ENCODE data around the gene SHB.

SHB gene

DNA sequence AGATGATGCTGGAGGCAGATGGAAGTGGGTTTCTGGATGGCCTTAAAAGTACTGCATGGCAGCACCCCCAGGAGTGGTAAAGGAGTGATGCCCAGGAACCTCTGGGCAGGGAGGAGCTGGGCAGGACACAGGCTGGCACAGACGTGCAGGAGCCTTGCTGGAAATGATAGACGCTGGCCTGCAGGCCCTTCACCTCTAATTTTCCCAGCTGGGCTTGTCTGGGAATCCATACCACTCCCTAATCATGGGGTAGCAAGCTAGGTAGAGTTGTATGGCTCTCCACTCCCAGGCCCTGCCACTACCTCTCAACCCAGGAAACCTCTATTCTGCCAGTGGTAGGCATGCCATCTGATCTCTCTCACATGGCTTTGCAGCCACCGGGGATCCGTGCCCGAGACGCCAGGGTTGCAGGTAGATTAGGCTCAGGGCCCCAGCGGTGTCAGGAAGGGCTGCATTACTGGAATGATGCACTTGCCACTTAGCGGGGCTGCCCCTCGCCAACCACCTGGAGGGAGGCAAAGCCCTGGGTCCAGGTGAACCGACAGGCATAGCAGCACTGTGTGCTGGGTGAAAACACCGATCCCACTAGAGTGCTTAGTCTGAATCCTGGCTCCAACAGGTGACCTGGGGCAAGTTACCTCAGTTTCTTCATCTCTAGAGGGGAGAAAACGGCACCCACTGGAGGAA lies 85.5 kb downstream of the SHB start:
- H3K27ac ChIP-seq: no peak overlapping the region
- TF ChIP-seq ZFX (IDR thresholded peaks at IDR 0.05; ENCODE audit: borderline replicate concordance): no peak
- TF ChIP-seq, protein P1, sequence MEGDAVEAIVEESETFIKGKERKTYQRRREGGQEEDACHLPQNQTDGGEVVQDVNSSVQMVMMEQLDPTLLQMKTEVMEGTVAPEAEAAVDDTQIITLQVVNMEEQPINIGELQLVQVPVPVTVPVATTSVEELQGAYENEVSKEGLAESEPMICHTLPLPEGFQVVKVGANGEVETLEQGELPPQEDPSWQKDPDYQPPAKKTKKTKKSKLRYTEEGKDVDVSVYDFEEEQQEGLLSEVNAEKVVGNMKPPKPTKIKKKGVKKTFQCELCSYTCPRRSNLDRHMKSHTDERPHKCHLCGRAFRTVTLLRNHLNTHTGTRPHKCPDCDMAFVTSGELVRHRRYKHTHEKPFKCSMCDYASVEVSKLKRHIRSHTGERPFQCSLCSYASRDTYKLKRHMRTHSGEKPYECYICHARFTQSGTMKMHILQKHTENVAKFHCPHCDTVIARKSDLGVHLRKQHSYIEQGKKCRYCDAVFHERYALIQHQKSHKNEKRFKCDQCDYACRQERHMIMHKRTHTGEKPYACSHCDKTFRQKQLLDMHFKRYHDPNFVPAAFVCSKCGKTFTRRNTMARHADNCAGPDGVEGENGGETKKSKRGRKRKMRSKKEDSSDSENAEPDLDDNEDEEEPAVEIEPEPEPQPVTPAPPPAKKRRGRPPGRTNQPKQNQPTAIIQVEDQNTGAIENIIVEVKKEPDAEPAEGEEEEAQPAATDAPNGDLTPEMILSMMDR (IDR thresholded peaks at IDR 0.05): no peak

- no peak overlapping the region for H3K27ac ChIP-seq
- no peak for TF ChIP-seq ZFX (IDR thresholded peaks at IDR 0.05; ENCODE audit: borderline replicate concordance)
- TF ChIP-seq, protein P1 (IDR thresholded peaks at IDR 0.05): no peak
These were observed 89.2 kb downstream of the SHB start for GRCh38 chr9:37979844-37980243.

DNA sequence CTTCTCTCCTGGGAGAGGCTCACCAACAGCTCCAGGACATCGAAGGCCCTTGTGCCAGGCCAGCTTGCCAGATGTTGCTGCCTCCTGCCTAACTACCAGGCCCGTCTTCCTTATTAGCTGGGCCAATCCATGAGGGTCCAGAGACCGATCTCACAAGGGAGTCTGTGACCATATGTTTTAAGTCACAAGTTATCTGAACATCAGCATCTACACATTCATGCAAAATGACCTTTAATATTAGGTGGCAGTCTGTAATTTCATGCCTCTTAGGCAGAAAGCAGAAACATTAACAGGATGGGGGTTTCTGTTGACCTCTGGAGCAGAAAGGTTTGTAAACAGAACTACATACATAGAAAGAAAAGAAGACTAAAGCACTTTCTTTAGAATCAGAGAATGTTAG lies 90.0 kb downstream of the SHB start:
- H3K27ac ChIP-seq: no peak overlapping the region
- no peak for TF ChIP-seq ZFX (IDR thresholded peaks at IDR 0.05; ENCODE audit: borderline replicate concordance)
- TF ChIP-seq, protein P1 (IDR thresholded peaks at IDR 0.05): no peak

DNA sequence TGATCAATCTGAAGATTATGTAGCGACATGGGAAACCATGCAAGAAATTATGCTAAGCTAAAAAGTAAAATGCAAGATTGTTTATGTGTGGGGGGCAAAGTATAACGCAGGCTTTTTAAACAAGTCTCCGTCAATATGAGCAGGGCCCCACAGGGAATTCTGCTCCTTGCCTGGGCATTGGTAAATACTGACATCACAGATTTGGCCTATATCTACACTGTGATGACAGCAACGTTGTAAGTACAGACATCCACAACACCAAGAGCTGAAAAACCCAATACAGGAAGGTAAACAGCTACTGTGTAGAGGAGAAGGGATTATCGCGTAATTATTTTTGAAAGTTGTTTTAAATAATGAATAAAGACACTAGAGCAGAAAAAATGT lies 90.6 kb downstream of the SHB start:
- H3K27ac ChIP-seq: no peak overlapping the region
- TF ChIP-seq, protein P1 (IDR thresholded peaks at IDR 0.05): no peak
- no peak for TF ChIP-seq ZFX (IDR thresholded peaks at IDR 0.05; ENCODE audit: borderline replicate concordance)

GRCh38 chr9:37977851-37978480 lies 91.1 kb downstream of the SHB start:
- no peak for TF ChIP-seq ZFX (IDR thresholded peaks at IDR 0.05; ENCODE audit: borderline replicate concordance)
- TF ChIP-seq, protein P1 (IDR thresholded peaks at IDR 0.05): no peak
- no peak overlapping the region for H3K27ac ChIP-seq

- no peak overlapping the region for H3K27ac ChIP-seq
- TF ChIP-seq, protein P1 (IDR thresholded peaks at IDR 0.05): no peak
- TF ChIP-seq ZFX (IDR thresholded peaks at IDR 0.05; ENCODE audit: borderline replicate concordance): no peak
These were observed 92.1 kb downstream of the SHB start for GRCh38 chr9:37976714-37977477.

DNA sequence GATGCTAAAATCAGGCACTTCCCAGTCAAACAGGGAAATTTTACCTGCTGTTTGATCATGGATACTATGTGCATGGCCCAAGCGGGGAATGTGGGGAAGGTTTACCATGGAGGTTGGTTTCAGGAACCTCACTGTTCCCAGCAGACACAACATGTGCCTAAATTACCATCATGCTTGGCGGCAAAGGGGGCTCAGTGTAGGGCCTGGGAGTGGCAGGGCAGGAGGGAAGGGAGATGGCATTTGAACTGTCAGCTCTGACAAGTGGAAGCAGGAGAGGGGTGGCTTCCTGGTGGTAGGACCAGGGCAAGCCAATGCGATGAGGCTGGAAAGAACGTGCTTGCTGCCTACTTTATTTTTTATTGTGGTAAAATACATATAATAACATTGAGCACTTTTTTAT lies 93.4 kb downstream of the SHB start:
- TF ChIP-seq, protein P1 (IDR thresholded peaks at IDR 0.05): no peak
- no peak for TF ChIP-seq ZFX (IDR thresholded peaks at IDR 0.05; ENCODE audit: borderline replicate concordance)
- no peak overlapping the region for H3K27ac ChIP-seq

Measured in 22Rv1 (cell line).